ENCODE data around the gene NXT1. TPM values are rescaled to one million over a fixed set of nuclear protein-coding genes. Genes with fewer than 3 reads are reported as not detected.

The NXT1 gene
- total and polyA plus RNA-seq, 2 of the 4 experiments (the other 2 are of a cell fraction), result 23.6 to 25.5 TPM

- Histone ChIP-seq H3K4me3 (ENCODE audit: insufficient read depth, low read depth, low read length) (no peak overlapping the region), H2BK20ac (ENCODE audit: low read depth, low read length) (no peak overlapping the region), H3K9me1 (ENCODE audit: insufficient read depth, low read length) (no peaks in the 10 kb centered on the region; the same call in 1 of the 2 replicates), H2AK9ac (replicated peaks; ENCODE audit: low read depth, low read length, poor library complexity) (no peak overlapping the region), H4K8ac (ENCODE audit: low read depth in 2 of 2, low read length in 2 of 2) (no peak overlapping the region), H3K9ac (ENCODE audit: low read depth, low read length) (no peak overlapping the region), H2BK120ac (ENCODE audit: low read depth, low read length) (no peak overlapping the region), H2AFZ (replicated peaks; ENCODE audit: low read length, poor library complexity) (no peak overlapping the region), H3K18ac (ENCODE audit: low read depth, low read length) (no peak overlapping the region), H3K36me3 (ENCODE audit: control insufficient read depth, insufficient read depth, low read length) (no peaks in the 10 kb centered on the region), H3K14ac (replicated peaks; ENCODE audit: low read depth, low read length) (no peak overlapping the region), H4K20me1 (ENCODE audit: insufficient read depth, low read length) (no peaks in the 10 kb centered on the region), H3K4me1 (ENCODE audit: control insufficient read depth, insufficient read depth, low read length) (no peaks in the 10 kb centered on the region), H2BK5ac (ENCODE audit: low read depth, low read length, poor library complexity, severe bottlenecking) (no peak overlapping the region), H4K5ac (ENCODE audit: low read depth, low read length) (no peak overlapping the region), H3K23ac (ENCODE audit: low read depth, low read length) (no peak overlapping the region), H3K79me1 (ENCODE audit: low read depth in 1 of 2, low read length in 2 of 2) (no peaks in the 10 kb centered on the region), H4K91ac (ENCODE audit: insufficient read depth, low read depth, low read length) (no peak overlapping the region), H2BK15ac (ENCODE audit: low read depth, low read length) (no peak overlapping the region), H3K4ac (ENCODE audit: low read depth, low read length) (no peak overlapping the region), H3K27me3 (ENCODE audit: control insufficient read depth, insufficient read depth, low read length) (no peaks in the 10 kb centered on the region; the same call in 1 of the 2 replicates), H2AK5ac (ENCODE audit: low read depth, low read length) (no peak overlapping the region), H3K27ac (ENCODE audit: insufficient read depth, low read length) (no peak overlapping the region), H3K4me2 (ENCODE audit: low read depth, low read length) (no peak overlapping the region), H3K9me3 (ENCODE audit: control insufficient read depth, insufficient read depth, low read length) (no peaks in the 10 kb centered on the region), H3K56ac (ENCODE audit: extremely low read depth, insufficient read depth, low read length) (no peak overlapping the region)
- dilution Hi-C loops (cut with HindIII; ENCODE audit: low sequenced_read_pairs, unreplicated experiment), result no loop called here
- no TSS peak for BruUV-seq (replicated peaks)
- TF ChIP-seq MXI1 (IDR thresholded peaks at IDR 0.05; ENCODE audit: borderline replicate concordance, low read depth, low read length), result no peak
- TF ChIP-seq RFX5 (IDR thresholded peaks at IDR 0.05; ENCODE audit: low read depth, low read length), result no peak
- TF ChIP-seq BHLHE40 (IDR thresholded peaks at IDR 0.05; ENCODE audit: low read depth, low read length), result no peak
- no peak for TF ChIP-seq NFE2L2 (IDR thresholded peaks at IDR 0.05; ENCODE audit: low read depth, low read length)
- TF ChIP-seq, protein P1, sequence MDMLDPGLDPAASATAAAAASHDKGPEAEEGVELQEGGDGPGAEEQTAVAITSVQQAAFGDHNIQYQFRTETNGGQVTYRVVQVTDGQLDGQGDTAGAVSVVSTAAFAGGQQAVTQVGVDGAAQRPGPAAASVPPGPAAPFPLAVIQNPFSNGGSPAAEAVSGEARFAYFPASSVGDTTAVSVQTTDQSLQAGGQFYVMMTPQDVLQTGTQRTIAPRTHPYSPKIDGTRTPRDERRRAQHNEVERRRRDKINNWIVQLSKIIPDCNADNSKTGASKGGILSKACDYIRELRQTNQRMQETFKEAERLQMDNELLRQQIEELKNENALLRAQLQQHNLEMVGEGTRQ (IDR thresholded peaks at IDR 0.05; ENCODE audit: low read depth, low read length), result no peak
- TF ChIP-seq RCOR1 (IDR thresholded peaks at IDR 0.05; ENCODE audit: insufficient replicate concordance, low read length), result no peak
- no peak for TF ChIP-seq MAFK (IDR thresholded peaks at IDR 0.05; ENCODE audit: low read depth, low read length)
- no peak for TF ChIP-seq SMC3 (IDR thresholded peaks at IDR 0.05; ENCODE audit: low read depth, low read length)
- no peak for TF ChIP-seq MAZ (IDR thresholded peaks at IDR 0.05; ENCODE audit: borderline replicate concordance, low read depth, low read length)
- no peak for TF ChIP-seq CEBPB (IDR thresholded peaks at IDR 0.05; ENCODE audit: low read depth, low read length)
- TF ChIP-seq RAD21 (IDR thresholded peaks at IDR 0.05; ENCODE audit: low read length), result no peak
- TF ChIP-seq, protein P2, sequence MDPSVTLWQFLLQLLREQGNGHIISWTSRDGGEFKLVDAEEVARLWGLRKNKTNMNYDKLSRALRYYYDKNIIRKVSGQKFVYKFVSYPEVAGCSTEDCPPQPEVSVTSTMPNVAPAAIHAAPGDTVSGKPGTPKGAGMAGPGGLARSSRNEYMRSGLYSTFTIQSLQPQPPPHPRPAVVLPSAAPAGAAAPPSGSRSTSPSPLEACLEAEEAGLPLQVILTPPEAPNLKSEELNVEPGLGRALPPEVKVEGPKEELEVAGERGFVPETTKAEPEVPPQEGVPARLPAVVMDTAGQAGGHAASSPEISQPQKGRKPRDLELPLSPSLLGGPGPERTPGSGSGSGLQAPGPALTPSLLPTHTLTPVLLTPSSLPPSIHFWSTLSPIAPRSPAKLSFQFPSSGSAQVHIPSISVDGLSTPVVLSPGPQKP (IDR thresholded peaks at IDR 0.05; ENCODE audit: borderline replicate concordance, low read depth, low read length), result no peak
- no peak for TF ChIP-seq FOS (IDR thresholded peaks at IDR 0.05; ENCODE audit: low read depth, low read length)
- TF ChIP-seq POLR2A (IDR thresholded peaks at IDR 0.05; ENCODE audit: low read depth, low read length), result no peak
- no peak for TF ChIP-seq CHD1 (IDR thresholded peaks at IDR 0.05; ENCODE audit: low read depth, low read length)
- intact Hi-C loops (cut with micrococcal nuclease), result no loop called here
- in situ Hi-C loops (cut with MboI; ENCODE audit: low sequenced_read_pairs), result no loop called here
- DNase-seq (no peak), ATAC-seq (ENCODE audit: low read depth) (no peak)
- ChIA-PET POLR2A (ENCODE audit: unreplicated experiment) (no interaction called here), CTCF (no interaction called here)
- 77% methylated on average over 15 of the region's 16 CpGs; no CpG with 5 or more reads in 1 of the 2 experiments for WGBS, 2 experiments (ENCODE audit: extremely low coverage in 2 of 2, insufficient read length in 1 of 2)
Observed at GRCh38 chr20:23304616-23305015, 46.0 kb upstream of the NXT1 start.

Measured in IMR-90 (cell line).